Panc1 (cell line): ENCODE results near the gene CDIP1.

ENCODE experiments used
- POLR2AphosphoS5 ChIP-seq: IDR thresholded peaks from 2 replicates; pipeline ENCODE4 v1.6.1; 2012; ENCODE audit warnings: mild to moderate bottlenecking, low read depth, low read length, moderate library complexity
- SIN3A ChIP-seq: IDR thresholded peaks from 2 replicates; pipeline ENCODE4 v1.6.1; 2012; ENCODE audit warnings: low read depth, mild to moderate bottlenecking, low read length, moderate library complexity, borderline replicate concordance; ENCODE audit not compliant: insufficient read depth
- TF ChIP-seq, protein P1 (sequence below): fragments of 450-650 bp; IDR thresholded peaks from 2 replicates; pipeline ENCODE4 v1.5.1; 2017; ENCODE audit warnings: mild to moderate bottlenecking
- TF ChIP-seq, protein P2 (sequence below), 2 experiments: IDR thresholded peaks; 2 replicates each; pipeline ENCODE4 v1.6.1; 2011 to 2012; ENCODE audit warnings: low read depth in 2 of 2, control low read depth in 1 of 2, low read length in 1 of 2, mild to moderate bottlenecking in 1 of 2, moderate library complexity in 1 of 2; ENCODE audit not compliant: insufficient read depth in 1 of 2

DNA sequence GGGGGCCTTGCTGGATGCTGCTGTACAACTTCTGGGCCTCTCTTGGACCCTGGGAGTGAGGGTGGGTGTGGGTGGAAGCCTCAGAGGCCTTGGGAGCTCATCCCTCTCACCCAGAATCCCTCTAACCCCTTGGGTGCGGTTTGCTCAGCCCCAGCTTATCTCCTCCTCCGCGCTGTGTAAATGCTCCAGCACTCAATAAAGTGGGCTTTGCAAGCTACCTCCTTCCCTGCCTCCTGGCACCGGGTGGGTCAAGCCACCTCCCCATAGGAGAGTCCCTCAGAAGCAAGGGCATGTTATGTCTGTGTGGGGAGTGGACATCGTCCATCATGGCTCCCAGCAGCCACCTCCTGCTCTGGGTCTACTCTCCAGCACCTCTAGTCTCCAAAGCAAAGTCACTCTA is 28.4 kb downstream of the CDIP1 start:
- TF ChIP-seq, protein P1, sequence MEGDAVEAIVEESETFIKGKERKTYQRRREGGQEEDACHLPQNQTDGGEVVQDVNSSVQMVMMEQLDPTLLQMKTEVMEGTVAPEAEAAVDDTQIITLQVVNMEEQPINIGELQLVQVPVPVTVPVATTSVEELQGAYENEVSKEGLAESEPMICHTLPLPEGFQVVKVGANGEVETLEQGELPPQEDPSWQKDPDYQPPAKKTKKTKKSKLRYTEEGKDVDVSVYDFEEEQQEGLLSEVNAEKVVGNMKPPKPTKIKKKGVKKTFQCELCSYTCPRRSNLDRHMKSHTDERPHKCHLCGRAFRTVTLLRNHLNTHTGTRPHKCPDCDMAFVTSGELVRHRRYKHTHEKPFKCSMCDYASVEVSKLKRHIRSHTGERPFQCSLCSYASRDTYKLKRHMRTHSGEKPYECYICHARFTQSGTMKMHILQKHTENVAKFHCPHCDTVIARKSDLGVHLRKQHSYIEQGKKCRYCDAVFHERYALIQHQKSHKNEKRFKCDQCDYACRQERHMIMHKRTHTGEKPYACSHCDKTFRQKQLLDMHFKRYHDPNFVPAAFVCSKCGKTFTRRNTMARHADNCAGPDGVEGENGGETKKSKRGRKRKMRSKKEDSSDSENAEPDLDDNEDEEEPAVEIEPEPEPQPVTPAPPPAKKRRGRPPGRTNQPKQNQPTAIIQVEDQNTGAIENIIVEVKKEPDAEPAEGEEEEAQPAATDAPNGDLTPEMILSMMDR: no peak
- TF ChIP-seq POLR2AphosphoS5 (no peak), SIN3A (no peak)
- TF ChIP-seq, protein P2, sequence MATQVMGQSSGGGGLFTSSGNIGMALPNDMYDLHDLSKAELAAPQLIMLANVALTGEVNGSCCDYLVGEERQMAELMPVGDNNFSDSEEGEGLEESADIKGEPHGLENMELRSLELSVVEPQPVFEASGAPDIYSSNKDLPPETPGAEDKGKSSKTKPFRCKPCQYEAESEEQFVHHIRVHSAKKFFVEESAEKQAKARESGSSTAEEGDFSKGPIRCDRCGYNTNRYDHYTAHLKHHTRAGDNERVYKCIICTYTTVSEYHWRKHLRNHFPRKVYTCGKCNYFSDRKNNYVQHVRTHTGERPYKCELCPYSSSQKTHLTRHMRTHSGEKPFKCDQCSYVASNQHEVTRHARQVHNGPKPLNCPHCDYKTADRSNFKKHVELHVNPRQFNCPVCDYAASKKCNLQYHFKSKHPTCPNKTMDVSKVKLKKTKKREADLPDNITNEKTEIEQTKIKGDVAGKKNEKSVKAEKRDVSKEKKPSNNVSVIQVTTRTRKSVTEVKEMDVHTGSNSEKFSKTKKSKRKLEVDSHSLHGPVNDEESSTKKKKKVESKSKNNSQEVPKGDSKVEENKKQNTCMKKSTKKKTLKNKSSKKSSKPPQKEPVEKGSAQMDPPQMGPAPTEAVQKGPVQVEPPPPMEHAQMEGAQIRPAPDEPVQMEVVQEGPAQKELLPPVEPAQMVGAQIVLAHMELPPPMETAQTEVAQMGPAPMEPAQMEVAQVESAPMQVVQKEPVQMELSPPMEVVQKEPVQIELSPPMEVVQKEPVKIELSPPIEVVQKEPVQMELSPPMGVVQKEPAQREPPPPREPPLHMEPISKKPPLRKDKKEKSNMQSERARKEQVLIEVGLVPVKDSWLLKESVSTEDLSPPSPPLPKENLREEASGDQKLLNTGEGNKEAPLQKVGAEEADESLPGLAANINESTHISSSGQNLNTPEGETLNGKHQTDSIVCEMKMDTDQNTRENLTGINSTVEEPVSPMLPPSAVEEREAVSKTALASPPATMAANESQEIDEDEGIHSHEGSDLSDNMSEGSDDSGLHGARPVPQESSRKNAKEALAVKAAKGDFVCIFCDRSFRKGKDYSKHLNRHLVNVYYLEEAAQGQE (IDR thresholded peaks at IDR 0.05; ENCODE audit: insufficient read depth in 1 of 2, low read depth in 2 of 2, low read length in 1 of 2): no peak
